PFSK-1 (cell line): ENCODE data around the gene PLEKHG2. TPM values are rescaled to one million over a fixed set of nuclear protein-coding genes. Genes with fewer than 3 reads are reported as not detected.

Experiments used
- FOXP2 ChIP-seq: optimal IDR thresholded peaks from 2 replicates; pipeline ENCODE3; 2011; ENCODE audit warnings: borderline replicate concordance, control low read depth, inconsistent platforms; ENCODE audit not compliant: insufficient read depth; ENCODE audit errors: extremely low read length, extremely low read depth
- POLR2AphosphoS5 ChIP-seq: IDR thresholded peaks from 2 replicates; pipeline ENCODE4 v1.6.1; 2012; ENCODE audit warnings: low read depth, mild to moderate bottlenecking, control low read depth, low read length, moderate library complexity
- SIN3A ChIP-seq: IDR thresholded peaks from 2 replicates; pipeline ENCODE4 v1.6.1; 2012; ENCODE audit warnings: mild to moderate bottlenecking, low read length, moderate library complexity, borderline replicate concordance; ENCODE audit not compliant: insufficient read depth
- TAF1 ChIP-seq: IDR thresholded peaks from 2 replicates; pipeline ENCODE4 v1.6.1; 2012; ENCODE audit warnings: low read length, control low read depth, borderline replicate concordance; ENCODE audit not compliant: insufficient read depth
- polyA plus RNA-seq: library from polyadenylated mRNA; unstranded; fragments of >200 nt; gene quantifications from one replicate; pipeline ENCODE4 v1.2.1, GENCODE V29; 2012; ENCODE audit warnings: low read depth, missing spikeins; ENCODE audit not compliant: insufficient read length
- TF ChIP-seq, protein P1 (sequence below), 2 experiments: IDR thresholded peaks; 2 replicates each; pipeline versions ENCODE4 v1.6.1 to v1.8.0; 2011 to 2012; ENCODE audit warnings: low read depth in 2 of 2, low read length in 2 of 2, control low read depth in 1 of 2, inconsistent platforms in 1 of 2, mild to moderate bottlenecking in 1 of 2, moderate library complexity in 1 of 2; ENCODE audit not compliant: insufficient read depth in 1 of 2

Gene PLEKHG2, protein sequence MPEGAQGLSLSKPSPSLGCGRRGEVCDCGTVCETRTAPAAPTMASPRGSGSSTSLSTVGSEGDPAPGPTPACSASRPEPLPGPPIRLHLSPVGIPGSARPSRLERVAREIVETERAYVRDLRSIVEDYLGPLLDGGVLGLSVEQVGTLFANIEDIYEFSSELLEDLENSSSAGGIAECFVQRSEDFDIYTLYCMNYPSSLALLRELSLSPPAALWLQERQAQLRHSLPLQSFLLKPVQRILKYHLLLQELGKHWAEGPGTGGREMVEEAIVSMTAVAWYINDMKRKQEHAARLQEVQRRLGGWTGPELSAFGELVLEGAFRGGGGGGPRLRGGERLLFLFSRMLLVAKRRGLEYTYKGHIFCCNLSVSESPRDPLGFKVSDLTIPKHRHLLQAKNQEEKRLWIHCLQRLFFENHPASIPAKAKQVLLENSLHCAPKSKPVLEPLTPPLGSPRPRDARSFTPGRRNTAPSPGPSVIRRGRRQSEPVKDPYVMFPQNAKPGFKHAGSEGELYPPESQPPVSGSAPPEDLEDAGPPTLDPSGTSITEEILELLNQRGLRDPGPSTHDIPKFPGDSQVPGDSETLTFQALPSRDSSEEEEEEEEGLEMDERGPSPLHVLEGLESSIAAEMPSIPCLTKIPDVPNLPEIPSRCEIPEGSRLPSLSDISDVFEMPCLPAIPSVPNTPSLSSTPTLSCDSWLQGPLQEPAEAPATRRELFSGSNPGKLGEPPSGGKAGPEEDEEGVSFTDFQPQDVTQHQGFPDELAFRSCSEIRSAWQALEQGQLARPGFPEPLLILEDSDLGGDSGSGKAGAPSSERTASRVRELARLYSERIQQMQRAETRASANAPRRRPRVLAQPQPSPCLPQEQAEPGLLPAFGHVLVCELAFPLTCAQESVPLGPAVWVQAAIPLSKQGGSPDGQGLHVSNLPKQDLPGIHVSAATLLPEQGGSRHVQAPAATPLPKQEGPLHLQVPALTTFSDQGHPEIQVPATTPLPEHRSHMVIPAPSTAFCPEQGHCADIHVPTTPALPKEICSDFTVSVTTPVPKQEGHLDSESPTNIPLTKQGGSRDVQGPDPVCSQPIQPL (N-terminal part only)
- polyA plus RNA-seq: 55.2 TPM

DNA sequence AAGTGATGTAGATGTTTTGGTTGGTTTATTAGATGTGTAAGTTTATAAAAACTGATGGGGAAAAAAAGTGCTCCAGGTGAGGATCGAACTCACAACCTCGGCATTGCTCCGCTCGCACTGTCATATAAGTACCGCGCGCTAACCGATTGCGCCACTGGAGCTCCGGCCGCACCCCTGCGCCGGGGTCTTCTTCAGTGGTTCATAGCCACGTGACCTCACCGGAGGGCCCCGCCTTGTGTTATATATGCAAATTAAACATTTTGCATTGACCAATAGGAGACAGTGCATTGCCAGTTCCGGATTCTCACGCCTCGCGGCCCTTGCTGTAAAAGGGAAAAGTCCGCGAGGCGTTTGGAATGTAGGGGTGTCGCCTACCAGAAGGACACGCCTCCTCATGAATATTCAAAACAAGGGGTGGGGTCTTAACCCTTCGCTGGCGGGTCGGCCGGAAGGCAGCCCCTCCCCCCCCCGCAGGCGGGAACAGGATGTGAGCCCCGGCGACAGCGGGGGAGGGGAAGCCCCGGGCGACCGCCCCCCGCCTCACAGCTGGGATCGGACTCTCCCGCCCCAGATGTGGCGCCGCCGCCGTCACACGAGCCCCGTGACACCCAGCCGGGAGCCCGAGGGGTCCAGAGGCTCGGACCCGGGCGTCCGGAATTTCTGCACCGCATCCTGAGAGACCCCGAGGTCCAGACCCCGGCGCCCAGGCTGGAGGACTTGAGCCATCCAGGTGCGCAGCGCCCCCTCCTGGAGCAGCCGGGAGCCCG, at the start of gene PLEKHG2:
Gene PLEKHG2 (plus strand): TSS at position 570 of the 767 bp plus-strand sequence. CDS start 1,418 bp downstream, outside the sequence.
- no peak for TF ChIP-seq TAF1
- TF ChIP-seq, protein P1, sequence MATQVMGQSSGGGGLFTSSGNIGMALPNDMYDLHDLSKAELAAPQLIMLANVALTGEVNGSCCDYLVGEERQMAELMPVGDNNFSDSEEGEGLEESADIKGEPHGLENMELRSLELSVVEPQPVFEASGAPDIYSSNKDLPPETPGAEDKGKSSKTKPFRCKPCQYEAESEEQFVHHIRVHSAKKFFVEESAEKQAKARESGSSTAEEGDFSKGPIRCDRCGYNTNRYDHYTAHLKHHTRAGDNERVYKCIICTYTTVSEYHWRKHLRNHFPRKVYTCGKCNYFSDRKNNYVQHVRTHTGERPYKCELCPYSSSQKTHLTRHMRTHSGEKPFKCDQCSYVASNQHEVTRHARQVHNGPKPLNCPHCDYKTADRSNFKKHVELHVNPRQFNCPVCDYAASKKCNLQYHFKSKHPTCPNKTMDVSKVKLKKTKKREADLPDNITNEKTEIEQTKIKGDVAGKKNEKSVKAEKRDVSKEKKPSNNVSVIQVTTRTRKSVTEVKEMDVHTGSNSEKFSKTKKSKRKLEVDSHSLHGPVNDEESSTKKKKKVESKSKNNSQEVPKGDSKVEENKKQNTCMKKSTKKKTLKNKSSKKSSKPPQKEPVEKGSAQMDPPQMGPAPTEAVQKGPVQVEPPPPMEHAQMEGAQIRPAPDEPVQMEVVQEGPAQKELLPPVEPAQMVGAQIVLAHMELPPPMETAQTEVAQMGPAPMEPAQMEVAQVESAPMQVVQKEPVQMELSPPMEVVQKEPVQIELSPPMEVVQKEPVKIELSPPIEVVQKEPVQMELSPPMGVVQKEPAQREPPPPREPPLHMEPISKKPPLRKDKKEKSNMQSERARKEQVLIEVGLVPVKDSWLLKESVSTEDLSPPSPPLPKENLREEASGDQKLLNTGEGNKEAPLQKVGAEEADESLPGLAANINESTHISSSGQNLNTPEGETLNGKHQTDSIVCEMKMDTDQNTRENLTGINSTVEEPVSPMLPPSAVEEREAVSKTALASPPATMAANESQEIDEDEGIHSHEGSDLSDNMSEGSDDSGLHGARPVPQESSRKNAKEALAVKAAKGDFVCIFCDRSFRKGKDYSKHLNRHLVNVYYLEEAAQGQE (IDR thresholded peaks at IDR 0.05; ENCODE audit: insufficient read depth in 1 of 2, low read depth in 2 of 2, low read length in 2 of 2): no peak; a peak in 1 of 4 replicates
- TF ChIP-seq SIN3A: no peak
- TF ChIP-seq FOXP2: peak; percentile 71
- peak; percentile 33; the same call in 1 of the 2 replicates for TF ChIP-seq POLR2AphosphoS5

DNA sequence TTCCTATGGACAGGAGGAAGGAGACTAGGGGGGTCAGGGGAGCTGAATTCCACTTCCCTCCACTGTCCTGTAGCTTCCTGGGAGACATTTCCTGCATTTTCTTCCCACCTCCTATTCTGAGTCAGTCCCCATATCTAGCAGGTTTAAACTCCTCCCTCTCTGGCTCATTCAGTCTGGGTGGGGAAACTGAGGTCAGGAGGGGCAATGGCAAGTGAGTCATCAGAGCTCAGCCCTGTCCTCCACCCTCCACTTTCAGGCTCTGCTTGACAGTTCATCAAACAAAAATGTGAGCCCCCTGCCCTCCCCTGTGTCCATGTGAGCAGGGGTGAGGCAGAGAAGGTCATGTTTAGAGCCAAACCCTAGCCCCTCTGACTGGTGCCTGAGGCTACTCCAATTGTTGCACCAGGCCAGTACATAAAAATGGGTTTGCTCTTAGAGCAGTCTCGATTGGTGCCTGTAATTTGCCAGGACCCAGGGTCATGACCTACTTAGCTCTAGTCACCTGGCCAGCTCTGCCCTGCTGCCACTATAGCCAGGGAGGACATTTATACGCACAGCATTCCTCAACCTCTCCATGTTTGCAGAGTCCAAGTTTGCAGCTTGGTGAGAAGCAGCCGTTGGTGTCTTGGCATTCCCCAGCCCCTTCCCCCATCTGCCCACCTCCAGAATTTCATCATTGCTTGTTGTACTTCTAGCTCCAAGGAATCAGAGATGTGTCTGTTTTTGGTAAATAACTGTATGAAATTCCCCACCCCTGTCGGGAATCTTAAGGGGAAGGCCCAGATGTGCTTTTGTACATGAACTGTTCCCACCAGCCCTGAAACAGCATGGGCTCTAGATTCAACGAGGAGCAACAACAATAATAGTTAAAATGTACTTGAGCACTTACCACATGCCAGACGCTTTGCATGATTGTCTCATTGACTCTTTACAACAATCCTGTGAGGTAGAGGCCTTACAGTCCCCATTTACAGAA, 49.5 kb upstream of the PLEKHG2 start:
- TF ChIP-seq SIN3A: no peak
- no peak for TF ChIP-seq FOXP2
- no peak for TF ChIP-seq POLR2AphosphoS5
- TF ChIP-seq, protein P1 (IDR thresholded peaks at IDR 0.05; ENCODE audit: insufficient read depth in 1 of 2, low read depth in 2 of 2, low read length in 2 of 2): no peak
- TF ChIP-seq TAF1: no peak

DNA sequence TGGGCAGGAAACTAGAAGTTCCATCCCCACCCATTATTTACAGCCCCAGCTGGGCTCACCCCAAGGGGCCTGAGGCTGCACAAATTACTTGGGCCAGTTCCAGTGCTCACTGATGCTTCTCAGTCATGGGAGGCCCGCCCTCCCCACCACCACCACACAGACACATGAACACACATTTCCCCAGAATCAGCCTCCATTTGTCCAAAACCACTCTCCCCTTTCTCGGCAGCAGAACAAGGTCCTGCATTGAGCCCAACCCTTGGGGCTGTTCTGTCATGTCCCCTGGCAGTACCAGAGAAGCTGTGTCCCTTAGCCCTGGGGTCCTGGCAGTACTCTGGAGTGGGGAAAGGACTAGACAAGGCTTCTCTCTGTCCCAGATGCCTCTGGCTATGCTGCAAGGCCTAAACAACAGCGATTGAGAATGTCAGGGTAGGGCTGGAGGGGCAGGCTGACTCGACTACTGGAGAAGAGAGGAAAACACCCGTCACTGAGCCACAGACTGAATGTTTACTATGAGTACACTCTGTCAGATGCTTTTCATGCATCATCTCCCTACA, 48.5 kb upstream of the PLEKHG2 start:
- TF ChIP-seq TAF1 (no peak), SIN3A (no peak), POLR2AphosphoS5 (no peak), FOXP2 (no peak)
- TF ChIP-seq, protein P1 (IDR thresholded peaks at IDR 0.05; ENCODE audit: insufficient read depth in 1 of 2, low read depth in 2 of 2, low read length in 2 of 2): no peak
